H1 (cell line): Measurements from ENCODE around the gene TCERG1L. TPM values are rescaled to one million over a fixed set of nuclear protein-coding genes. Genes with fewer than 3 reads are reported as not detected.

Experiments used
- CTCF ChIA-PET: fragments of 300-600 bp; sonication (Branson Sonifier 250); formaldehyde crosslinking; loops from one replicate; lab custom pipeline; 2021; ENCODE audit not compliant: partially characterized antibody; lab: Charles Lee
- POLR2A ChIA-PET: fragments of 300-600 bp; sonication (Branson Sonifier 250); formaldehyde crosslinking; loops from one replicate; lab custom pipeline; 2021; ENCODE audit warnings: inconsistent platforms; ENCODE audit not compliant: partially characterized antibody; lab: Charles Lee
- DNase-seq, 2 experiments: peaks; one replicate each; pipeline versions ENCODE4 v3.0.0 to v3.0.0-alpha.2; 2010 to 2022; ENCODE audit warnings: low spot score in 2 of 2, low read depth in 1 of 2, mixed read lengths in 1 of 2
- FAIRE-seq: peaks from 2 replicates; lab custom pipeline; 2011; peaks lifted over from hg19 to GRCh38; lab: Jason Lieb, UNC
- H2AFZ ChIP-seq: 2 replicates; pipeline ENCODE4 v1.8.1; 2012; ENCODE audit warnings: low read length, inconsistent platforms
- H2AK5ac ChIP-seq: 2 replicates; pipeline ENCODE4 v1.6.1; 2013; ENCODE audit warnings: low read depth, low read length
- H2BK120ac ChIP-seq: replicated peaks from 2 replicates; pipeline ENCODE3; 2013; ENCODE audit warnings: low read depth, low read length, inconsistent platforms
- H2BK12ac ChIP-seq: 2 replicates; pipeline ENCODE4 v1.6.1; 2013; ENCODE audit warnings: low read depth, low read length
- H2BK15ac ChIP-seq: 2 replicates; pipeline ENCODE4 v1.6.1; 2013; ENCODE audit warnings: low read length
- H2BK20ac ChIP-seq: 2 replicates; pipeline ENCODE4 v1.6.1; 2013; ENCODE audit warnings: low read length
- H2BK5ac ChIP-seq: 2 replicates; pipeline ENCODE4 v1.6.1; 2013; ENCODE audit warnings: low read depth, low read length
- H3K14ac ChIP-seq: 2 replicates; pipeline ENCODE4 v1.6.1; 2013; ENCODE audit warnings: inconsistent platforms; ENCODE audit not compliant: insufficient read length
- H3K18ac ChIP-seq: 2 replicates; pipeline ENCODE4 v1.6.1; 2013; ENCODE audit warnings: low read length; ENCODE audit errors: extremely low read depth
- H3K23ac ChIP-seq: 2 replicates; pipeline ENCODE4 v1.6.1; 2013; ENCODE audit warnings: inconsistent platforms; ENCODE audit not compliant: insufficient read length
- H3K23me2 ChIP-seq: 2 replicates; pipeline ENCODE4 v1.6.1; 2013; ENCODE audit warnings: low read depth, low read length
- H3K27ac ChIP-seq: 2 replicates; pipeline ENCODE4 v1.6.1; 2011; ENCODE audit warnings: low read depth, low read length, inconsistent platforms
- H3K27me3 ChIP-seq, 4 experiments: replicated peaks in 1 of 4; 1 replicate in 1 of 4; 2 replicates in 3 of 4; pipeline versions ENCODE4 v1.6.1 to v1.8.1; 2011 to 2013; ENCODE audit warnings: low read length in 3 of 4, mild to moderate bottlenecking in 3 of 4, inconsistent platforms in 2 of 4, mixed read lengths in 2 of 4, moderate library complexity in 1 of 4; ENCODE audit not compliant: control insufficient read depth in 3 of 4, insufficient read depth in 3 of 4; ENCODE audit errors: extremely low read depth in 1 of 4
- H3K36me3 ChIP-seq, 4 experiments: 2 replicates each; pipeline versions ENCODE4 v1.6.1 to v1.8.1; 2011 to 2013; ENCODE audit warnings: mild to moderate bottlenecking in 4 of 4, low read length in 3 of 4, moderate library complexity in 2 of 4, control low read depth in 1 of 4, inconsistent platforms in 1 of 4; ENCODE audit not compliant: insufficient read depth in 4 of 4, control insufficient read depth in 2 of 4
- H3K4ac ChIP-seq: replicated peaks from 2 replicates; pipeline ENCODE3; 2013; ENCODE audit warnings: low read length, low read depth, mixed read lengths, inconsistent platforms; ENCODE audit not compliant: insufficient read length
- H3K4me1 ChIP-seq, 4 experiments: replicated peaks in 1 of 4; 1 replicate in 1 of 4; 2 replicates in 3 of 4; pipeline versions ENCODE4 v1.6.1 to v1.8.1; 2011 to 2013; ENCODE audit warnings: low read length in 3 of 4, inconsistent platforms in 2 of 4, mixed read lengths in 1 of 4; ENCODE audit not compliant: insufficient read depth in 4 of 4, control insufficient read depth in 3 of 4
- H3K4me2 ChIP-seq, 2 experiments: 2 replicates each; pipeline versions ENCODE4 v1.6.1 to v1.8.1; 2011 to 2013; ENCODE audit warnings: low read depth in 2 of 2, low read length in 2 of 2, control low read depth in 1 of 2, inconsistent platforms in 1 of 2, mild to moderate bottlenecking in 1 of 2; ENCODE audit not compliant: insufficient read depth in 1 of 2
- H3K4me3 ChIP-seq, 4 experiments: fragments of 200-600, 300-600 bp in 1 of 4; sonication (generic), shearing (Covaris generic), sonication (Bioruptor Twin) in 1 of 4; 2 replicates each; pipeline versions ENCODE4 v1.5.1 to v1.8.1; 2011 to 2016; ENCODE audit warnings: low read length in 4 of 4, low read depth in 3 of 4, control low read depth in 2 of 4, inconsistent platforms in 2 of 4, mild to moderate bottlenecking in 2 of 4, mixed read lengths in 1 of 4, moderate library complexity in 1 of 4; ENCODE audit not compliant: insufficient read depth in 2 of 4; ENCODE audit errors: extremely low read depth in 1 of 4
- H3K56ac ChIP-seq: replicated peaks from 2 replicates; pipeline ENCODE3; 2013; ENCODE audit warnings: low read depth, mild to moderate bottlenecking, mixed read lengths, low read length, inconsistent platforms; ENCODE audit not compliant: insufficient read length
- H3K79me1 ChIP-seq: 2 replicates; pipeline ENCODE4 v1.6.1; 2013; ENCODE audit warnings: low read depth, low read length, control low read depth
- H3K79me2 ChIP-seq, 2 experiments: 2 replicates each; pipeline versions ENCODE4 v1.6.1 to v1.8.1; 2012 to 2013; ENCODE audit warnings: low read length in 2 of 2, mild to moderate bottlenecking in 2 of 2, inconsistent platforms in 1 of 2; ENCODE audit not compliant: insufficient read depth in 2 of 2, control insufficient read depth in 1 of 2
- H3K9ac ChIP-seq, 4 experiments: replicated peaks in 1 of 4; 1 replicate in 1 of 4; 2 replicates in 3 of 4; pipeline versions ENCODE4 v1.6.1 to v1.8.1; 2011 to 2013; ENCODE audit warnings: low read depth in 3 of 4, low read length in 3 of 4, control low read depth in 2 of 4, mild to moderate bottlenecking in 2 of 4, moderate library complexity in 2 of 4, inconsistent platforms in 1 of 4; ENCODE audit errors: extremely low read depth in 1 of 4
- H3K9me3 ChIP-seq, 2 experiments: 2 replicates each; pipeline versions ENCODE4 v1.6.1 to v1.8.1; 2012 to 2013; ENCODE audit warnings: mild to moderate bottlenecking in 2 of 2, moderate library complexity in 2 of 2, control low read depth in 1 of 2, inconsistent platforms in 1 of 2, low read depth in 1 of 2, low read length in 1 of 2, mixed read lengths in 1 of 2; ENCODE audit not compliant: insufficient read depth in 2 of 2
- H4K20me1 ChIP-seq, 2 experiments: replicated peaks in 1 of 2; 2 replicates each; pipeline versions ENCODE3 to v1.8.1; 2011 to 2013; ENCODE audit warnings: inconsistent platforms in 2 of 2, low read length in 2 of 2, mild to moderate bottlenecking in 1 of 2; ENCODE audit not compliant: insufficient read depth in 2 of 2, control insufficient read depth in 1 of 2
- H4K5ac ChIP-seq: 2 replicates; pipeline ENCODE4 v1.6.1; 2013; ENCODE audit warnings: low read length, low read depth, mixed read lengths, inconsistent platforms; ENCODE audit not compliant: insufficient read length
- H4K8ac ChIP-seq: 2 replicates; pipeline ENCODE4 v1.8.0; 2013; ENCODE audit warnings: mild to moderate bottlenecking, moderate library complexity, low read length, inconsistent platforms; ENCODE audit not compliant: insufficient read depth; ENCODE audit errors: extremely low read depth
- H4K91ac ChIP-seq: replicated peaks from 2 replicates; pipeline ENCODE3; 2013; ENCODE audit warnings: low read length, mixed read lengths, inconsistent platforms; ENCODE audit not compliant: insufficient read length
- ASH2L ChIP-seq: fragments of 200-600, 300-600 bp; sonication (generic); IDR thresholded peaks from one replicate; pipeline ENCODE4 v1.7.1; 2017; ENCODE audit warnings: low read length
- BRCA1 ChIP-seq: IDR thresholded peaks from 2 replicates; pipeline ENCODE4 v1.6.1; 2012; ENCODE audit warnings: low read depth, low read length, improper control_type of control experiment
- CHD2 ChIP-seq: IDR thresholded peaks from 2 replicates; pipeline ENCODE4 v1.6.1; 2012; ENCODE audit warnings: low read length, improper control_type of control experiment
- EGR1 ChIP-seq: IDR thresholded peaks from 2 replicates; pipeline ENCODE4 v1.6.1; 2011; ENCODE audit warnings: low read depth, low read length, borderline replicate concordance
- FOSL1 ChIP-seq: IDR thresholded peaks from 2 replicates; pipeline ENCODE4 v1.6.1; 2011; ENCODE audit warnings: mild to moderate bottlenecking, low read depth, low read length, moderate library complexity; ENCODE audit not compliant: insufficient read depth
- HDAC6 ChIP-seq: IDR thresholded peaks from one replicate; pipeline ENCODE4 v1.7.1; 2012; ENCODE audit warnings: low read depth, mild to moderate bottlenecking, inconsistent platforms, low read length, moderate library complexity
- JUN ChIP-seq: IDR thresholded peaks from 2 replicates; pipeline ENCODE4 v1.6.1; 2011; ENCODE audit warnings: low read depth, mild to moderate bottlenecking, improper control_type of control experiment, low read length
- KDM5A ChIP-seq: fragments of 200-600 bp; IDR thresholded peaks from 2 replicates; pipeline ENCODE4 v1.7.1; 2012; ENCODE audit warnings: mild to moderate bottlenecking, low read length, inconsistent platforms, mixed read lengths
- MAFK ChIP-seq: IDR thresholded peaks from 2 replicates; pipeline ENCODE4 v1.6.1; 2012; ENCODE audit warnings: low read depth, mild to moderate bottlenecking, improper control_type of control experiment, low read length
- PHF8 ChIP-seq: fragments of 200-600 bp; sonication (generic); conservative IDR thresholded peaks from 2 replicates; pipeline ENCODE4 v1.7.1; 2012; ENCODE audit warnings: low read depth, mild to moderate bottlenecking, inconsistent platforms, low read length, moderate library complexity
- SIN3A ChIP-seq, 2 experiments: IDR thresholded peaks in 1 of 2; conservative IDR thresholded peaks in 1 of 2; 2 replicates each; pipeline ENCODE4 v1.6.1; 2011 to 2012; ENCODE audit warnings: low read length in 2 of 2, improper control_type of control experiment in 1 of 2, low read depth in 1 of 2, mild to moderate bottlenecking in 1 of 2
- SIX5 ChIP-seq: IDR thresholded peaks from 2 replicates; pipeline ENCODE4 v1.6.1; 2011; ENCODE audit warnings: mild to moderate bottlenecking, low read depth, low read length
- SP1 ChIP-seq: IDR thresholded peaks from 2 replicates; pipeline ENCODE4 v1.6.1; 2011; ENCODE audit warnings: low read depth, low read length
- SP2 ChIP-seq: IDR thresholded peaks from 2 replicates; pipeline ENCODE4 v1.6.1; 2012; ENCODE audit warnings: mild to moderate bottlenecking, low read length, inconsistent platforms
- SUZ12 ChIP-seq: fragments of 200-600 bp; sonication (generic); IDR thresholded peaks from 2 replicates; pipeline ENCODE4 v1.6.1; 2012; ENCODE audit warnings: mild to moderate bottlenecking, inconsistent platforms, low read length, moderate library complexity, mixed read lengths
- WGBS, 2 experiments: shearing (Covaris generic) in 1 of 2; methylation state at CpG; one replicate each; pipeline versions ENCODE4 v1.1.6 to v1.1.7; 2013 to 2015; ENCODE audit warnings: low lambda C conversion rate in 2 of 2, mixed read lengths in 2 of 2, inconsistent platforms in 1 of 2, low coverage in 1 of 2, missing lambda C conversion rate in 1 of 2; ENCODE audit not compliant: insufficient replicate concordance in 2 of 2, insufficient coverage in 1 of 2, insufficient read length in 1 of 2; ENCODE audit errors: extremely low coverage in 1 of 2, missing lambda C conversion rate in 1 of 2; 5-methylcytosine and 5-hydroxymethylcytosine counted together
- polyA plus RNA-seq, 7 experiments: library from polyadenylated mRNA; depleted of rRNA in 3 of 7; stranded (reverse) in 5 of 7; unstranded in 2 of 7; fragments of >200 nt in 5 of 7; fragments of 200-250 nt in 2 of 7; gene quantifications; 1 replicate in 5 of 7; 2 replicates in 1 of 7; 4 replicates in 1 of 7; pipeline versions ENCODE4 v1.2.1 to v1.2.3, GENCODE V29; 2011 to 2013; ENCODE audit warnings: missing spikeins in 2 of 7, mixed read lengths in 2 of 7
- total RNA-seq: library from RNA; stranded (reverse); fragmentation: NEBNext Ultra II Directional; extraction: Animal tissue kit (Norgen Biotek cat#: 25700); gene quantifications from 2 replicates; pipeline ENCODE4 v1.2.1, GENCODE V29; 2021

TCERG1L gene
- total and polyA plus RNA-seq, 2 of the 8 experiments (the other 6 are each of a cell fraction or from before 2014, with no cell fraction given), result 3.9 to 6.9 TPM

DNA sequence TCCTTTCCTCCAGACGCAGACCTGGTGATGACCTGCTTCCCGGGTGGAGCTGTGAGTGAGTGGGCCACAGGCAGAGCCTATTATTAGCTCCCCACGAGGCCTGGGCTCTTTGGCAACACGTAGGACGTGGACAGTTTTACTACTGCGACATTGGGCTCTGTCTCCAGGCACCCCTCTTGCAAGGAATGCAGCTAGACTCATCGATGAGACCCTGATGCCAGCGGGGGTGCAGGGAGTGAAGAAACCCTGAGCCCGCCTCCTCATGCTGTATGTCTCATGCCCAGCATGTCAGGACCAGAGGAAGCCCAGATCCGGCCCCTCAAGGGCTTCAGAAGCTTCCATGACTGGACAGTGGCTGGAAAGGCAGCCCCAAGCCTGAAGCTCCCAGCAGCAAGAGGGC lies 161.9 kb downstream of the TCERG1L start:
- ChIA-PET CTCF (interaction anchor here (1.4 kb wide), 1 partner anchor 463 kb away, joined by 4 read pairs; no protein-coding TSS in a partner anchor), POLR2A (interaction anchor here (0.6 to 1.6 kb wide), 2 partner anchors 9 to 292 kb away, joined by 3 read pairs; no protein-coding TSS in a partner anchor)
- H2AFZ ChIP-seq, result no peak overlapping the region
- H4K20me1 ChIP-seq, result no peaks in the 10 kb centered on the region
- no peak overlapping the region for H3K4me2 ChIP-seq
- H2BK20ac ChIP-seq, result no peak overlapping the region
- no peak overlapping the region for H4K91ac ChIP-seq
- peaks cover 5 to 15% of the 10 kb centered on the region in 2 experiments; a peak in 3 of 4 replicates for H3K9me3 ChIP-seq
- no peaks in the 10 kb centered on the region for H3K36me3 ChIP-seq
- H3K23me2 ChIP-seq, result no peaks in the 10 kb centered on the region
- no peak overlapping the region for H3K4me3 ChIP-seq
- H2BK5ac ChIP-seq, result no peak overlapping the region
- no peak overlapping the region for H3K4ac ChIP-seq
- no peak overlapping the region for H3K23ac ChIP-seq
- peaks cover 0 to 2% (median 0%) of the 10 kb centered on the region in 4 experiments; a peak in 2 of 7 replicates for H3K4me1 ChIP-seq
- H2AK5ac ChIP-seq, result no peak overlapping the region
- WGBS, 2 experiments, result 90% methylated on average over 10 of the region's 10 CpGs; no CpG with 5 or more reads in 1 of the 2 experiments
- DNase-seq (no peak), FAIRE-seq (no peak)
- no peak overlapping the region for H2BK120ac ChIP-seq
- H3K27me3 ChIP-seq, result no peaks in the 10 kb centered on the region; a peak in 1 of 7 replicates
- H2BK15ac ChIP-seq, result no peak overlapping the region
- H3K18ac ChIP-seq, result no peak overlapping the region
- no peak overlapping the region for H3K14ac ChIP-seq
- H4K8ac ChIP-seq, result no peak overlapping the region
- no peak overlapping the region for H2BK12ac ChIP-seq
- no peak overlapping the region for H4K5ac ChIP-seq
- H3K27ac ChIP-seq, result no peak overlapping the region
- H3K56ac ChIP-seq, result no peak overlapping the region
- no peak overlapping the region for H3K9ac ChIP-seq
- H3K79me1 ChIP-seq, result no peaks in the 10 kb centered on the region
- no peaks in the 10 kb centered on the region for H3K79me2 ChIP-seq
- no peak for TF ChIP-seq SP2
- no peak for TF ChIP-seq HDAC6
- no peak for TF ChIP-seq JUN
- TF ChIP-seq SP1, result no peak
- no peak for TF ChIP-seq BRCA1
- no peak for TF ChIP-seq KDM5A
- no peak for TF ChIP-seq PHF8
- TF ChIP-seq SIX5, result no peak
- no peak for TF ChIP-seq SUZ12
- TF ChIP-seq FOSL1, result no peak
- no peak for TF ChIP-seq MAFK
- TF ChIP-seq ASH2L, result no peak
- no peak for TF ChIP-seq SIN3A (conservative IDR thresholded peaks at IDR 0.05 in 1 of 2, IDR thresholded peaks at IDR 0.05 in 1 of 2; ENCODE audit: low read depth in 1 of 2, low read length in 2 of 2)
- TF ChIP-seq CHD2, result no peak
- TF ChIP-seq EGR1, result no peak
